Measurements from ENCODE around the gene VAMP2.

VAMP2 gene

DNA sequence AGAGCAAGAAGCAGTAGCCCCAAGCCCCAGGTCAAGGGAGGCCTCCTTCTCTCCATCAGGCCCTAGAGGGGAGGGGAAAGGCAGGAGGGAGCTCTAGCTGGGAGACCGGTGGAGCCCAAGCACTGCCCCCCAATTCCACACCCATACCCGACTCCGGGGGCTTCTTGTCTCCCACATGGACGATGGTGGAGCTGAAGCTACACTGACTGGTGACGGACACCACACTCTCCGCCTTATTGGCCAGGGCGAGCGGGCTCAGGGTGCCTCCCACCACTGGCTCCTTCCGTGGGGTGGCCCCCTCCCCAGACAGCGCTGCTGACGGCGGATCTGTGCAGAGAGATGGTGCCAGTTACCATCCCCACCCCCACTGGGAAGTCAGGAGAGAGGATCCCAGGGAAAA is 16.9 kb downstream of the VAMP2 start:
- Histone ChIP-seq H3K27me3 (ENCODE audit: control insufficient read depth, insufficient read depth, low read length) (no peaks in the 10 kb centered on the region), H3K36me3 (ENCODE audit: control insufficient read depth, insufficient read depth, low read length) (peaks cover 83% of the 10 kb centered on the region), H3K27ac (ENCODE audit: low read depth, low read length) (no peak overlapping the region), H3K4me1 (ENCODE audit: control insufficient read depth, insufficient read depth, low read length) (peaks cover 2% of the 10 kb centered on the region), H3K9me3 (ENCODE audit: control insufficient read depth, insufficient read depth, low read depth, low read length) (no peaks in the 10 kb centered on the region), H3K9ac (ENCODE audit: low read length) (no peak overlapping the region), H3K4me3 (ENCODE audit: low read depth, low read length) (no peak overlapping the region)

DNA sequence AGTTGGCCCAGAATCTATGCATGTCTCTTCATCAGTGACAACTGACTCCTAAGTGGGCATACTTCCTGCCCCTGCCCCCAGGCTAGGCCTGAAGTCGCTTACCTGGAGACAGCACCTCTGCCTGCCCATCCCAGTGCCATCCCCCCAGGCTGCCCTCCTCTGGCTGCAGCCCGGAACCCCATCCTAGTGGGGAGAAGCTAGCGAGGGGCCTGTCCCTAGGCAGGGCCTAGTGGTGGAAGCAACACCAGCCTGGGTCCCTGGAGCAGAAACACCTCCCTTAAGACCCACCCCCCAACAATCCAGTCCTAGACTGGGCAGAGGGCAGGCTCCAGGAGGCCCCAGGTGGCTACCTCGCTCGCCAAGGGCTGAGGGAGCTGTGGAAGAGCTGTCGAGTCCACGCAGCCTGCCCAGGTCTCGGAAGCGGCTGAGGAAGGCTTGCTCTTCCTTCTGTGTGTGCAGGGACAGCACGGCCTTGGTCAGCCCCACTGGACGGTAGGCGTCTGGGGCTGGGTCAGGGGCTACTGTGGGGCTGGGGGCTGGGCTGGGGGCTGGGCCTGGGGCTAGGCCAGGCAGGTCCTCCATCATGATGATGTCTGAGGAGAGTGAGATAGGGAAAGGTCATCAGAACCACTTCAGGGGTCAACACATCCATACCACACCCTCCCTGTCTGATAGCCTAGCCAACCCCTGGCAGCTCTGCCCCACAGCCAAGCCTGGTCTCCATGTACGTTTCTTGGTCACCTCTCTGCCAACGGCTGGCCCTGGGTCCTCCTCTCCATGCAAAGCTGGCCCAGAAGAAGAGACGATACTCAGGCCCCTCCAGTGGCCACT is 18.1 kb downstream of the VAMP2 start:
- Histone ChIP-seq H3K36me3 (ENCODE audit: control insufficient read depth, insufficient read depth, low read length) (peaks cover 86% of the 10 kb centered on the region), H3K27ac (ENCODE audit: low read depth, low read length) (no peak overlapping the region), H3K4me3 (ENCODE audit: low read depth, low read length) (no peak overlapping the region), H3K27me3 (ENCODE audit: control insufficient read depth, insufficient read depth, low read length) (no peaks in the 10 kb centered on the region), H3K4me1 (ENCODE audit: control insufficient read depth, insufficient read depth, low read length) (no peaks in the 10 kb centered on the region), H3K9ac (ENCODE audit: low read length) (no peak overlapping the region), H3K9me3 (ENCODE audit: control insufficient read depth, insufficient read depth, low read depth, low read length) (no peaks in the 10 kb centered on the region)

DNA sequence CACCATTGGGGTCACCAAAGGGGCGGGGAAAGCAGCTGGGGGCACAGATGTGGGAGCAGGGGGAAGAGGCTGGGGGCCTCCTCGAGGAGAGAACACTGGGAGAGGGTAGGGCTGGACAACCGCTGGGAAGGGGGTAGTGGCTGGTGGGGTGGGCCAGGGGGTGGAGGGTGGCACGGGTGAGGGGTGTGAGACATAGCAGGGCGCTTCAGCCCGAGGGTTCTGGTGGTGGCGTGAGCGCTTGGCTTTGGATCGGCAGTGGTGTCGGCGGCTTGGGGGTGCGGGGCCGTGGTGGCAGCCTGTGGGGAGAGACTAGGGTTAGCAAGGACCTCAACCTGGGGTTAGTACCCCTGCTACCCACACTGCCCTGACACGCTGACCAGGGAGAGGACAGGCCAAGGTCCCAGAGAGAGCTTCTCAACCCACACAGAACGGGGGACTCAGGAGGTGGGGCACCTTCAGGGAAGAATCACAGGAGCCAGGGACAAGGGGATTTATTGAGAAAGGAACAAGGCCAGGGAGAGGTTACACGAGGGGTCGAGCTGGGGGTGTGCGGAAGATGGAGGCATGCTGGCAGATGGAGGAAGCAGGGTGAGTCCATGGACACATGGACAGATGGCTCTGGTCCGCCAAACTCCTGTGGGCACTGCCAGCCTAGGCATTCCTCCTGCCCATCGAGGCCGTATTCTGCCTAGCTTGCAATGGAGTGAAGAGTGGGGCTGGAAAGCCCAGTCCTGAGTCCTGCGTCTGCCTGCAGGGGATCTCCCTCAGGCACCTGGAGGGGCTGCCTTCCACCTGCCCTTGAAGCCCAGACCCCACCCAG is 19.0 kb downstream of the VAMP2 start:
- Histone ChIP-seq H3K4me1 (ENCODE audit: control insufficient read depth, insufficient read depth, low read length) (no peaks in the 10 kb centered on the region), H3K9me3 (ENCODE audit: control insufficient read depth, insufficient read depth, low read depth, low read length) (no peaks in the 10 kb centered on the region), H3K9ac (ENCODE audit: low read length) (no peak overlapping the region), H3K27me3 (ENCODE audit: control insufficient read depth, insufficient read depth, low read length) (no peaks in the 10 kb centered on the region), H3K4me3 (ENCODE audit: low read depth, low read length) (no peak overlapping the region), H3K36me3 (ENCODE audit: control insufficient read depth, insufficient read depth, low read length) (peaks cover 79% of the 10 kb centered on the region), H3K27ac (ENCODE audit: low read depth, low read length) (no peak overlapping the region)

DNA sequence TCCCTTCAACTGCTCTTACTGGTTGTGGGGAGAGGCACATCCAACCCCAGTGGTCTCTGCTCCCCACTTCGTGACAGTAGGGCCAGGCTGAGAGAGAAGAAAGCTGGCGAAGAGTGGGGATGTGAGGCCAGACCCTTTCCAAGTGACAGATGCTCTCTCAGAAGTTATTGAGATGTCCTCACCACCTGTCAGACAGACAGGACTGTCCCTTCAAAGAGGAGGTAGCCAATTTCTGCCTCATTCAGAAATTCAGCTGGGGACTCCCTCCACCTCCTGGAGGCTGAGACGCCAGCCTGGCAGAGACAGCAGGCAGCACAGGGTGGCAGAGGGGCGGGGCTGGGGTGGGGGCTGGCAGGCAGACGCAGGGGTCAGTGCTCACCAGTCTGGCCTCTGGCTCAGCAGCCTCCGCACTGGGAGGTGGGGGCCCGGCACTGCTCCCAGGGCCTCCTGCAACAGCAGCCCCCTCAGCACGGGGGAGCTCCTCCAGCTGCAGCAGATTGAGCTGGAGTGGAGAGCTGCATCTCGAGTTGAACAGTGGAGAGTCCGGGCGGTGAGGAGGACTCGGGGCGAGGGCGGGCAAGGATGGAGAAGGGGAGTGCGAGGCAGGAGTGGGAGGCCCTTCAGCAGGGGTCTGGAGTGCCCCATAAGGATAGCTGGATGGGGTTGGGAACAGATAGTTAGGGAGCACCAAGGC is 19.7 kb downstream of the VAMP2 start:
- Histone ChIP-seq H3K4me3 (ENCODE audit: low read depth, low read length) (no peak overlapping the region), H3K9ac (ENCODE audit: low read length) (no peak overlapping the region), H3K4me1 (ENCODE audit: control insufficient read depth, insufficient read depth, low read length) (no peaks in the 10 kb centered on the region), H3K27ac (ENCODE audit: low read depth, low read length) (no peak overlapping the region), H3K9me3 (ENCODE audit: control insufficient read depth, insufficient read depth, low read depth, low read length) (no peaks in the 10 kb centered on the region), H3K36me3 (ENCODE audit: control insufficient read depth, insufficient read depth, low read length) (peaks cover 71% of the 10 kb centered on the region), H3K27me3 (ENCODE audit: control insufficient read depth, insufficient read depth, low read length) (no peaks in the 10 kb centered on the region; the same call in 1 of the 2 replicates)

DNA sequence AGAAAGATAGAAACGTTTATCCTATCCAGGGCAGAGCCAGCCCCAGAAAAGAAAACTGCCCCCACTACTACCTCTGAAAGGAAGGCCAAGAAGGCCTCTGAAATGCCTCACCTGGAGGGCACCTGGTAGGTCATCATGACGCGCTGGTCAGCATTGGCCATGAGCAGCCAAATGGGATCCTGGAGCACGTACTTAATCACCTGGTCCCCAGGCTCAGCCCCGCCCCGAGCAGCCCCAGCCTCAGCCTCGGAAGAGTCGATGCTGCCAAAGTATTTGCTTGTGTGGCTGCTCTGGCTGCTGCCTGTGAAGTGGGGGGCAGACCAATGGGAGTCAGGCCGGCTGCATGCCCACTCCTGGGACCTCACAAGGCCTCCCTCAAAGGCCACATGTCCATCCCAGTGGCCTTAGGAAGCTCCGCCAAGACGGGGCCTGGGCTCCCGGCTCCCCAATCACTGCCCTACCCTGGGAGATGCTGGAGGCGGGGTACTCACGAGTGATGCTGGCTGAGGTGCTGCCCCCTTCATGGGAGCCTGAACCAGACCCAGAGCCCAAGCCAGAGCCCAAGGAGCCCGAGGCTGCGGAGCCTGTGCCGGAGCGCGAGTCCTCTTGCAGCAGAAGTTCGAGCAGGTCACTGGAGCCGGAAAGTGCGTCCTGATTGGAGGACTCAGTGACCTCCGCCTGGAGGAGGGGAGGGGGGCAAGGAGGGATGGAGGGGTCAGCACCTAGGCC is 20.4 kb downstream of the VAMP2 start:
- H3K27ac ChIP-seq (ENCODE audit: low read depth, low read length): no peak overlapping the region

DNA sequence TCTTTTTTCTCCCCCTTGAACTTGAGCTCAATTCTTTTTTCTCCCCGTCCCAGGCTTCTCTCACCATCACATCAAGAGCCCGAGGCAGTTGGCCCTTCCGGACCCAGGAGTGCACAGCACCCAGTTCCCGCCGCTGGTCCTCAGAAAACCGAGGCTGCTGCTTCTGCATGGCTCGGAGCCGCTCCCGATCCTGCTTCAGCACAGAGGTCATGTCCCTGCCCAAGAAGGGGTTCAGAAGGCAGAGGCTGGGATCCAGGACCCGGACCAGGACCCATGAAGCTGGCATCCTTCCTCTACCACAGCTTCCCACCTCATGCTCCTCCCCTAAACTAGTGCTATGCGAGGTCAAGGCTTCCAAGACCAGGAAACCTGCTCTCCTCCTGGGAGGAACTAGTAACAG is 21.0 kb downstream of the VAMP2 start:
- Histone ChIP-seq H3K9me3 (ENCODE audit: control insufficient read depth, insufficient read depth, low read depth, low read length) (no peaks in the 10 kb centered on the region), H3K27ac (ENCODE audit: low read depth, low read length) (no peak overlapping the region), H3K27me3 (ENCODE audit: control insufficient read depth, insufficient read depth, low read length) (peaks cover 10% of the 10 kb centered on the region), H3K4me1 (ENCODE audit: control insufficient read depth, insufficient read depth, low read length) (peaks cover 4% of the 10 kb centered on the region; the same call in 1 of the 2 replicates), H3K4me3 (ENCODE audit: low read depth, low read length) (no peak overlapping the region), H3K36me3 (ENCODE audit: control insufficient read depth, insufficient read depth, low read length) (peaks cover 58% of the 10 kb centered on the region), H3K9ac (ENCODE audit: low read length) (no peak overlapping the region)

More for the DNA sequence above, 20.4 kb downstream of the VAMP2 start:
- no peaks in the 10 kb centered on the region for H3K9me3 ChIP-seq (ENCODE audit: control insufficient read depth, insufficient read depth, low read depth, low read length)
- no peak overlapping the region for H3K4me3 ChIP-seq (ENCODE audit: low read depth, low read length)
- peaks cover 64% of the 10 kb centered on the region for H3K36me3 ChIP-seq (ENCODE audit: control insufficient read depth, insufficient read depth, low read length)
- peaks cover 6% of the 10 kb centered on the region for H3K27me3 ChIP-seq (ENCODE audit: control insufficient read depth, insufficient read depth, low read length)
- H3K4me1 ChIP-seq (ENCODE audit: control insufficient read depth, insufficient read depth, low read length): peaks cover 4% of the 10 kb centered on the region; the same call in 1 of the 2 replicates
- no peak overlapping the region for H3K9ac ChIP-seq (ENCODE audit: low read length)

DNA sequence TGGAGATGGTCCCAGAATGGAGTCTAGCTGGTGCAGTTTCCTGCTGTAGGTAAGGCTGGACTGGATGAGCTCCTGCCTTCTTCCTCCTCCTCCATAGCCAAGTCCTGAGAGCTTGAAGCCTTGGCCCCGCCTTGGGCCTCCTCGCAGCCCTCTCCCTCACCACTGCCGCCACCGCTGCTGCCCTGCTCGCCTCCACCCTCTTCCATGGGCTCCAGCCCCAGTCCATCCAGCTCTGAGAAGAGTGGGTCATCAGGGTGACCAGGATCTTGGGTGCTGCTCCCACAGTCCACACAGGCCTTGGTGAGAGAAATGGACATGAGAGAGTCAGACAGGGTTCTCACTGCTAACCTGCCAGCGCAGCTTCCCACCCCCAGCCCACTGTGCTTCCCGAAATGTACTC is 21.7 kb downstream of the VAMP2 start:
- Histone ChIP-seq H3K36me3 (ENCODE audit: control insufficient read depth, insufficient read depth, low read length) (peaks cover 52% of the 10 kb centered on the region), H3K9ac (ENCODE audit: low read length) (no peak overlapping the region), H3K4me1 (ENCODE audit: control insufficient read depth, insufficient read depth, low read length) (peaks cover 4% of the 10 kb centered on the region; the same call in 1 of the 2 replicates), H3K27me3 (ENCODE audit: control insufficient read depth, insufficient read depth, low read length) (peaks cover 14% of the 10 kb centered on the region), H3K27ac (ENCODE audit: low read depth, low read length) (no peak overlapping the region), H3K4me3 (ENCODE audit: low read depth, low read length) (no peak overlapping the region), H3K9me3 (ENCODE audit: control insufficient read depth, insufficient read depth, low read depth, low read length) (no peaks in the 10 kb centered on the region)

DNA sequence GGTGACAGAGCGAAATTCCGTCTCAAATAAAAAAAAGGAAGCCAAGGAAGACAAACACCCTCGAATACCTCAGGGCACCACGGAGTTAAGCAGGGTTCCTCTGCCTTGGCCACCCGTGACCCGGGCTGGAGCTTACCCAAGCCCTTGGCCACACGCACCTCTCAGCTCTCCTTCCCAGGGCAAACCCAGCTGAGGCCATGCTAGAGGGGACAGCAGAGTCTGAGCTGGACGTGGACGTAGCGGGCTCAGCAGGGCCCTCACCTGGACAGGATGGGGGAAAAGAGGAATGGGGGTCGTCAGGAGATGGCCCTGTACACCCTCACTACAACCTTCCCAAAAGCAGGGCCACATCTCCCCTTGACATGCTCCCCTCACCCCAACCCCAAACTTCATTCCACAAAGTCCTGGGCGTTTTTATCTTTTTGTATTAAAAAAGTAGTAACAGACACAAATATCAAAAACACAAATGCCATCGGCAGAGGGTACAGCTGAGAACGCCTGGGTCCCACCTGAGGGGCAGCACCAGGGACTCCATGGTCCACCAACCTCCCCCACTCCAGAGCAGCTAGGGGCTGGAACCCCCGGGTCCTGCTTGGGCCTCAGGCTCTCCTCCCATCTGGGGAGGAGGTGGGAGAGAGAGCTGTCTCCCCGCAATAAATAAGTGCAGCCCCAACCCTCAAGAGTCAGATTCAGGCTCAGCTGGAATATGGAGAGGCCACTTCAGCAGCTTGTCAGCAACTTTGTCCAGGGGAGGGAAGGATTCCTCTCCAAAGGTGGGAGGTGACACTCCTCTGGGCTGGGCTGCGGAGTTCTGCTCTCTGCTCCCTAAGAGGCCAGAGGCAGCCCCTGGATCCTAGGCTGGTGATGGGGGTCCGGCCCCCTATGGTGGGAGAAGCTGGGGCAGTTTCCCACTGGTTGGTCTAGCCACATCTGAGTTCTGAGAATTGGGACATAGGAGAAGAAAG is 22.4 kb downstream of the VAMP2 start:
- Histone ChIP-seq H3K27ac (ENCODE audit: low read depth, low read length) (no peak overlapping the region), H3K36me3 (ENCODE audit: control insufficient read depth, insufficient read depth, low read length) (peaks cover 45% of the 10 kb centered on the region), H3K4me1 (ENCODE audit: control insufficient read depth, insufficient read depth, low read length) (peaks cover 4% of the 10 kb centered on the region; the same call in 1 of the 2 replicates), H3K27me3 (ENCODE audit: control insufficient read depth, insufficient read depth, low read length) (peaks cover 14% of the 10 kb centered on the region), H3K9ac (ENCODE audit: low read length) (no peak overlapping the region), H3K9me3 (ENCODE audit: control insufficient read depth, insufficient read depth, low read depth, low read length) (no peaks in the 10 kb centered on the region), H3K4me3 (ENCODE audit: low read depth, low read length) (no peak overlapping the region)

DNA sequence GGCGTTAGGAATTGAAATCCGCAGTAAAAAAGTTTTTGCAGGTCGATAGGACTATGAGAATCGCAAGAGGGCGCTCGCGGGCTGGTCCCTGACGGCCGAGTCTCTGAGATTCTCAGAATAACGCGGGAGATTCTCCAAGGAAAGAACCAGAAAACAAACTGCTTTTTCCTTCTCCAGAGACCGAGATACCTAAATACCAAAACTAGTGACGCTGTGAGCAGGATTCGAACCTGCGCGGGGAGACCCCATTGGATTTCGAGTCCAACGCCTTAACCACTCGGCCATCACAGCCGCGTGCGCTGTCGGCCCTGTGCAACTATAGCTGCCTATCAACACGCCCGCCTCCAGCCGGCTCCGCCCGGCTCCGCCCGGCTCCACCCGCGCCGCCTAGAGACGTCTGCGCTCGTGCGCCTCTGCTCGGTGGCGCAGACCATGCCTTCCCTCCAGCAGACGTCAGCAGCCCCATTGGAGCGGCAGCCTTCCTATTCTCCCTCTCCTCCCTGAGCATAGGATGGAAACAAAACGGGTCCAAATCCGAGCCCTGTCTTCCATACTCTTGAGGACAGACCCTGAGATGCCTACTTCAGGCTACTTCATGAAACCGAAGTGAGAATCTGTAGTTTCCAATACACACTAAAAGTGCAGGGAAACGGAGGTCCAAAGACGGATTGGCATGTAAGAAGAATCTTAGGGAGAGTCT is 23.9 kb downstream of the VAMP2 start:
- Histone ChIP-seq H3K36me3 (ENCODE audit: control insufficient read depth, insufficient read depth, low read length) (peaks cover 32% of the 10 kb centered on the region), H3K9me3 (ENCODE audit: control insufficient read depth, insufficient read depth, low read depth, low read length) (no peaks in the 10 kb centered on the region), H3K9ac (ENCODE audit: low read length) (peak overlapping the region; percentile 71), H3K4me1 (ENCODE audit: control insufficient read depth, insufficient read depth, low read length) (peaks cover 6% of the 10 kb centered on the region), H3K27me3 (ENCODE audit: control insufficient read depth, insufficient read depth, low read length) (peaks cover 14% of the 10 kb centered on the region), H3K4me3 (ENCODE audit: low read depth, low read length) (peak overlapping the region; percentile 82), H3K27ac (ENCODE audit: low read depth, low read length) (no peak overlapping the region)

Measured in HUES6 (cell line).